DND-41 (cell line): ENCODE measurements around the gene CYFIP2.

Experiments used
- EZH2 ChIP-seq: IDR thresholded peaks from 3 replicates; pipeline ENCODE4 v1.6.1; 2012; ENCODE audit warnings: borderline replicate concordance, low read depth, mild to moderate bottlenecking, moderate library complexity, low read length, inconsistent platforms; ENCODE audit not compliant: severe bottlenecking
- TF ChIP-seq, protein P1 (sequence below): IDR thresholded peaks from 2 replicates; pipeline ENCODE4 v1.5.1; 2012; ENCODE audit warnings: borderline replicate concordance, low read length, moderate library complexity, mild to moderate bottlenecking; ENCODE audit not compliant: poor library complexity, severe bottlenecking; ENCODE audit errors: extremely low read depth

DNA sequence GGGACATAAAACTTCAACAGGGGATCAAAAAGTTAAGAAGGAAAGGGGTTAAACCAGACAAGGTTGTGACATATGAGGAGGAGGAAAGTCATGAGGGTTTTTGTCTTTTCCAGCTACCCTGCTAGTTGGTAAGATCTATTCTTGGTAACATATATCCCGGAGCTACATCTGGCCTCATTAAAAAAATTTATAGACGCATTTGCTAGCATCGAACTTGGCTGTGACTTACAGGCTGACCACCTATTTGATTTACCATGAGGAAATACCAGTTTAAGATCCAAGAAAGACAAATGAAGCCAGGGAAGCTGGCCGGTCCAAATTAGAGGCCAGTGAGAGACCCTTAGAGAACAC is 106.5 kb downstream of the CYFIP2 start:
- TF ChIP-seq, protein P1, sequence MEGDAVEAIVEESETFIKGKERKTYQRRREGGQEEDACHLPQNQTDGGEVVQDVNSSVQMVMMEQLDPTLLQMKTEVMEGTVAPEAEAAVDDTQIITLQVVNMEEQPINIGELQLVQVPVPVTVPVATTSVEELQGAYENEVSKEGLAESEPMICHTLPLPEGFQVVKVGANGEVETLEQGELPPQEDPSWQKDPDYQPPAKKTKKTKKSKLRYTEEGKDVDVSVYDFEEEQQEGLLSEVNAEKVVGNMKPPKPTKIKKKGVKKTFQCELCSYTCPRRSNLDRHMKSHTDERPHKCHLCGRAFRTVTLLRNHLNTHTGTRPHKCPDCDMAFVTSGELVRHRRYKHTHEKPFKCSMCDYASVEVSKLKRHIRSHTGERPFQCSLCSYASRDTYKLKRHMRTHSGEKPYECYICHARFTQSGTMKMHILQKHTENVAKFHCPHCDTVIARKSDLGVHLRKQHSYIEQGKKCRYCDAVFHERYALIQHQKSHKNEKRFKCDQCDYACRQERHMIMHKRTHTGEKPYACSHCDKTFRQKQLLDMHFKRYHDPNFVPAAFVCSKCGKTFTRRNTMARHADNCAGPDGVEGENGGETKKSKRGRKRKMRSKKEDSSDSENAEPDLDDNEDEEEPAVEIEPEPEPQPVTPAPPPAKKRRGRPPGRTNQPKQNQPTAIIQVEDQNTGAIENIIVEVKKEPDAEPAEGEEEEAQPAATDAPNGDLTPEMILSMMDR: no peak
- no peak for TF ChIP-seq EZH2
